GM10266 (cell line): ENCODE data around the gene STXBP1.

Experiments used
- DNase-seq: peaks from one replicate; pipeline ENCODE4 v3.0.0; 2012; ENCODE audit errors: extremely low spot score
- CTCF ChIP-seq: IDR thresholded peaks from 2 replicates; pipeline ENCODE4 v1.5.1; 2012; ENCODE audit warnings: mild to moderate bottlenecking, low read depth; ENCODE audit not compliant: control insufficient read depth, insufficient read depth; ENCODE audit errors: missing control alignments

The STXBP1 gene

GRCh38 chr9:127698985-127699670 lies 87.1 kb downstream of the STXBP1 start:
- DNase-seq = peak; percentile 89
- no peak for TF ChIP-seq CTCF

GRCh38 chr9:127700140-127700539 lies 88.1 kb downstream of the STXBP1 start:
- DNase-seq = no peak
- TF ChIP-seq CTCF = no peak

GRCh38 chr9:127700594-127701255 lies 88.6 kb downstream of the STXBP1 start:
- TF ChIP-seq CTCF = no peak
- no peak for DNase-seq

- no peak for TF ChIP-seq CTCF
- DNase-seq = no peak
Observed at GRCh38 chr9:127703289-127703946, 91.3 kb downstream of the STXBP1 start.

- DNase-seq = no peak
- TF ChIP-seq CTCF = no peak
Observed at GRCh38 chr9:127705577-127706379, 93.7 kb downstream of the STXBP1 start.

- TF ChIP-seq CTCF = no peak
- no peak for DNase-seq
Observed at GRCh38 chr9:127706836-127707241, 94.8 kb downstream of the STXBP1 start, which contains the start of gene CFAP157. Gene CFAP157 (plus strand): TSS chr9:127706988. CDS start chr9:127707032, 44 bp downstream.
